Measurements from ENCODE around the gene PIEZO1.

DNA sequence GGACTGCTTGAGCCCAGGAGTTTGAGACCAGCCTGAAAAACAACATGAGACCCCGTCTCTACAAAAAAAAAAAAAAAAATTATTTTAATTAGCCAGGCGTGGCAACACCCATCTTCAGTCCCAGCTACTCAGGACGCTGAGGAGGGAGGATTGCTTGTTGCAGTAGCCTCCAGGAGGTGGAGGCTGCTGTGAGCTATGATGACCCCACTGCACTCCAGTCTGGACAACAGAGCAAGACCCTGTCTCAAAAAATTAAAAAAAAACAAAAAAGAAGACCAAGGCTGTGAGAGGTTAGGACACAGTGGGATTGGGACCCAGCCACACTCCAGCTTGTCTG, 97.4 kb downstream of the PIEZO1 start:
- TF ChIP-seq, protein P1, sequence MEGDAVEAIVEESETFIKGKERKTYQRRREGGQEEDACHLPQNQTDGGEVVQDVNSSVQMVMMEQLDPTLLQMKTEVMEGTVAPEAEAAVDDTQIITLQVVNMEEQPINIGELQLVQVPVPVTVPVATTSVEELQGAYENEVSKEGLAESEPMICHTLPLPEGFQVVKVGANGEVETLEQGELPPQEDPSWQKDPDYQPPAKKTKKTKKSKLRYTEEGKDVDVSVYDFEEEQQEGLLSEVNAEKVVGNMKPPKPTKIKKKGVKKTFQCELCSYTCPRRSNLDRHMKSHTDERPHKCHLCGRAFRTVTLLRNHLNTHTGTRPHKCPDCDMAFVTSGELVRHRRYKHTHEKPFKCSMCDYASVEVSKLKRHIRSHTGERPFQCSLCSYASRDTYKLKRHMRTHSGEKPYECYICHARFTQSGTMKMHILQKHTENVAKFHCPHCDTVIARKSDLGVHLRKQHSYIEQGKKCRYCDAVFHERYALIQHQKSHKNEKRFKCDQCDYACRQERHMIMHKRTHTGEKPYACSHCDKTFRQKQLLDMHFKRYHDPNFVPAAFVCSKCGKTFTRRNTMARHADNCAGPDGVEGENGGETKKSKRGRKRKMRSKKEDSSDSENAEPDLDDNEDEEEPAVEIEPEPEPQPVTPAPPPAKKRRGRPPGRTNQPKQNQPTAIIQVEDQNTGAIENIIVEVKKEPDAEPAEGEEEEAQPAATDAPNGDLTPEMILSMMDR (IDR thresholded peaks at IDR 0.05): no peak
- no peak for TF ChIP-seq POLR2A (IDR thresholded peaks at IDR 0.05)

Measured in lower leg skin (tissue), 3 donors.